HepG2 (cell line): ENCODE measurements around the gene PLCB1. TPM values are rescaled to one million over a fixed set of nuclear protein-coding genes. Genes with fewer than 3 reads are reported as not detected.

Experiments
- ATAC-seq: fragments of 200-7000 bp; cut with Tn5 transposase; 3 replicates; pipeline ENCODE4 v1.9.1; 2020; ENCODE audit warnings: mild to moderate bottlenecking, moderate library complexity
- BruUV-seq: library from RNA; stranded (reverse); fragments of 400-500 nt; replicated peaks from 2 replicates; lab custom pipeline; 2021; lab: Mats Ljungman, UMichigan
- CTCF ChIA-PET: fragments of 300-600 bp; formaldehyde crosslinking; extraction: SDS; loops from one replicate; lab custom pipeline; 2021; ENCODE audit warnings: low total read pairs, inconsistent platforms, low intra/inter-chr PET ratio; lab: Yijun Ruan, JAX
- POLR2A ChIA-PET: fragments of 350-600 bp; sonication (Branson Sonifier 250); formaldehyde crosslinking; loops from one replicate; lab custom pipeline; 2020; ENCODE audit warnings: antibody characterized with exemption, inconsistent platforms; lab: Yijun Ruan, JAX
- DNase-seq: peaks from one replicate; pipeline ENCODE4 v3.0.0-alpha.2; 2015; ENCODE audit warnings: low spot score
- FAIRE-seq: peaks from 3 replicates; lab custom pipeline; 2011; peaks lifted over from hg19 to GRCh38; lab: Jason Lieb, UNC
- H2AFZ ChIP-seq: one replicate; pipeline ENCODE4 v1.6.1; 2011; ENCODE audit warnings: low read length, inconsistent platforms
- H3K27ac ChIP-seq: fragments of 300-600 bp; 3 replicates; pipeline ENCODE4 v1.8.0; 2011; ENCODE audit warnings: mixed run types, mild to moderate bottlenecking, mixed read lengths, low read length, inconsistent platforms; ENCODE audit not compliant: insufficient read depth; ENCODE audit errors: extremely low read length
- H3K27me3 ChIP-seq, 2 experiments: fragments of 200-600 bp in 1 of 2; 2 replicates in 1 of 2; 3 replicates in 1 of 2; pipeline versions ENCODE4 v1.6.0 to v1.8.0; 2011; ENCODE audit warnings: low read length in 2 of 2, mild to moderate bottlenecking in 2 of 2, moderate library complexity in 2 of 2, inconsistent platforms in 1 of 2; ENCODE audit not compliant: insufficient read depth in 2 of 2, control insufficient read depth in 1 of 2
- H3K36me3 ChIP-seq, 2 experiments: fragments of 200-600 bp in 1 of 2; replicated peaks in 1 of 2; 2 replicates in 1 of 2; 3 replicates in 1 of 2; pipeline versions ENCODE4 v1.5.1 to v1.8.0; 2011; ENCODE audit warnings: low read length in 2 of 2, inconsistent platforms in 1 of 2; ENCODE audit not compliant: insufficient read depth in 2 of 2, control insufficient read depth in 1 of 2
- H3K4me1 ChIP-seq: 2 replicates; pipeline ENCODE4 v1.5.1; 2012; ENCODE audit warnings: low read length, inconsistent platforms; ENCODE audit not compliant: insufficient read depth
- H3K4me2 ChIP-seq: 2 replicates; pipeline ENCODE4 v1.6.0; 2011; ENCODE audit warnings: low read depth, low read length, inconsistent platforms
- H3K4me3 ChIP-seq, 3 experiments: fragments of 200-600 bp in 1 of 3; sonication (generic), shearing (Covaris generic) in 1 of 3; replicated peaks in 1 of 3; 2 replicates each; pipeline ENCODE4 v1.5.1; 2011 to 2016; ENCODE audit warnings: low read length in 3 of 3, inconsistent platforms in 2 of 3, low read depth in 2 of 3, mild to moderate bottlenecking in 2 of 3, control low read depth in 1 of 3, mixed read lengths in 1 of 3; ENCODE audit not compliant: insufficient read depth in 1 of 3
- H3K79me2 ChIP-seq: one replicate; pipeline ENCODE4 v1.6.1; 2011; ENCODE audit warnings: low read length, inconsistent platforms; ENCODE audit not compliant: insufficient read depth
- H3K9ac ChIP-seq: 2 replicates; pipeline ENCODE4 v1.6.0; 2011; ENCODE audit warnings: mild to moderate bottlenecking, low read depth, low read length, inconsistent platforms; ENCODE audit not compliant: insufficient read depth
- H3K9me3 ChIP-seq: 2 replicates; pipeline ENCODE4 v1.5.1; 2012; ENCODE audit warnings: mild to moderate bottlenecking, low read length
- H4K20me1 ChIP-seq: 2 replicates; pipeline ENCODE4 v1.6.0; 2011; ENCODE audit warnings: inconsistent platforms, mild to moderate bottlenecking, low read length, moderate library complexity; ENCODE audit not compliant: insufficient read depth
- CENPX ChIP-seq: sonication (generic); formaldehyde crosslinking; IDR thresholded peaks from 2 replicates; pipeline ENCODE4 v1.9.0; 2021; ENCODE audit warnings: mild to moderate bottlenecking, missing genetic modification reagents, moderate library complexity
- CHD4 ChIP-seq: fragments of 200-600 bp; sonication (generic); IDR thresholded peaks from 2 replicates; pipeline ENCODE4 v1.7.0; 2017; ENCODE audit warnings: mild to moderate bottlenecking, low read length, borderline replicate concordance
- EHMT2 ChIP-seq: fragments of 200-600 bp; sonication (generic); IDR thresholded peaks from 2 replicates; pipeline ENCODE4 v1.7.0; 2017; ENCODE audit warnings: antibody characterized with exemption, low read depth, low read length, borderline replicate concordance
- IKZF5 ChIP-seq: IDR thresholded peaks from 2 replicates; pipeline ENCODE4 v1.6.1; 2018; ENCODE audit warnings: missing genetic modification reagents, mild to moderate bottlenecking, missing compliant biosample characterization
- ZSCAN30 ChIP-seq: sonication (generic); formaldehyde crosslinking; IDR thresholded peaks from 2 replicates; pipeline ENCODE4 v1.5.0; 2020; ENCODE audit warnings: mild to moderate bottlenecking, missing genetic modification reagents
- WGBS: methylation state at CpG from one replicate; pipeline ENCODE4 v1.1.6; 2017; ENCODE audit warnings: low lambda C conversion rate; 5-methylcytosine and 5-hydroxymethylcytosine counted together
- in situ Hi-C: cut with HindIII; loops from 2 replicates; pipeline ENCODE4 v1.10.0; 2017; ENCODE audit warnings: low pct_unique_long_range_greater_than_20kb; ENCODE audit not compliant: extremely low pct_ligation_motif_present
- intact Hi-C: fragments of 100-400 bp; cut with micrococcal nuclease; formaldehyde crosslinking; loops from one replicate; pipeline ENCODE4 v1.10.0; 2022; ENCODE audit not compliant: unreplicated experiment
- polyA plus RNA-seq, 8 experiments: library from polyadenylated mRNA; depleted of rRNA in 3 of 8; stranded (reverse) in 7 of 8; unstranded in 1 of 8; fragments of >200 nt; fragmentation: Illumina TruSeq in 4 of 8; extraction: Trizol in 4 of 8; gene quantifications; 2 replicates each; pipeline versions ENCODE4 v1.2.1 to v1.2.3, GENCODE V29; 2011 to 2016; ENCODE audit warnings: low read depth in 4 of 8, missing spikeins in 1 of 8, mixed read lengths in 1 of 8; ENCODE audit not compliant: insufficient read depth in 1 of 8
- total RNA-seq, 5 experiments: library from RNA; depleted of rRNA; stranded (reverse); fragments of >200 nt; fragmentation: Illumina TruSeq; extraction: Trizol; gene quantifications; 2 replicates each; pipeline ENCODE4 v1.2.3, GENCODE V29; 2016; ENCODE audit warnings: low read depth in 1 of 5
- TF ChIP-seq, protein P1 (sequence below): sonication (generic); formaldehyde crosslinking; IDR thresholded peaks from 2 replicates; pipeline ENCODE4 v1.5.0; 2020; ENCODE audit warnings: mild to moderate bottlenecking, missing genetic modification reagents, moderate library complexity

The PLCB1 gene
- total and polyA plus RNA-seq, 2 of the 13 experiments (the other 11 are each of a cell fraction or from before 2014, with no cell fraction given), result 42.4 to 55.9 TPM

GRCh38 chr20:8388141-8388540 is 256.1 kb downstream of the PLCB1 start (continued):
- TF ChIP-seq, protein P1, sequence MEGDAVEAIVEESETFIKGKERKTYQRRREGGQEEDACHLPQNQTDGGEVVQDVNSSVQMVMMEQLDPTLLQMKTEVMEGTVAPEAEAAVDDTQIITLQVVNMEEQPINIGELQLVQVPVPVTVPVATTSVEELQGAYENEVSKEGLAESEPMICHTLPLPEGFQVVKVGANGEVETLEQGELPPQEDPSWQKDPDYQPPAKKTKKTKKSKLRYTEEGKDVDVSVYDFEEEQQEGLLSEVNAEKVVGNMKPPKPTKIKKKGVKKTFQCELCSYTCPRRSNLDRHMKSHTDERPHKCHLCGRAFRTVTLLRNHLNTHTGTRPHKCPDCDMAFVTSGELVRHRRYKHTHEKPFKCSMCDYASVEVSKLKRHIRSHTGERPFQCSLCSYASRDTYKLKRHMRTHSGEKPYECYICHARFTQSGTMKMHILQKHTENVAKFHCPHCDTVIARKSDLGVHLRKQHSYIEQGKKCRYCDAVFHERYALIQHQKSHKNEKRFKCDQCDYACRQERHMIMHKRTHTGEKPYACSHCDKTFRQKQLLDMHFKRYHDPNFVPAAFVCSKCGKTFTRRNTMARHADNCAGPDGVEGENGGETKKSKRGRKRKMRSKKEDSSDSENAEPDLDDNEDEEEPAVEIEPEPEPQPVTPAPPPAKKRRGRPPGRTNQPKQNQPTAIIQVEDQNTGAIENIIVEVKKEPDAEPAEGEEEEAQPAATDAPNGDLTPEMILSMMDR, result no peak
- TF ChIP-seq CHD4, result no peak
- no peak for TF ChIP-seq IKZF5
- TF ChIP-seq ZSCAN30 (CRISPR knock-in tag), result no peak

DNA sequence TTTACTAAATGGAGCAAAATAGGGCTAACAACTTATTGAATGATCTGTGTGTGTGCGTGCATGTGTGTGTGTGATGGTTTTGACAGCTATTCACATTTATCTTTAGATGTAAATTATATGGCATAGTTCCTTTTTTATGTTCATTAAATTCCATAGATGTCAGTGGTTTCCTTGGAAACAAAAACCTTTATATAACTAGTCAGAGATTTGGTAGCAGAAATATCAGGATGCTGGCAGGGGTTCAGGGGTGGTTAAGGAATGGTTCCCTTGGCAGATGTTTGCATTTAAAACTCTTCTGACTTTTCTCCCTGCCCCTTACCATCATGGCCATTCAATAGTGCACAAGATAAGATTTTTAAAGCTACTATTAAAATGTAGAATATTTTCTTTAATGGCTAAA is 256.6 kb downstream of the PLCB1 start:
- FAIRE-seq, result no peak
- CTCF ChIA-PET, result interaction anchor here (1.9 to 2.6 kb wide), 3 partner anchors 83 to 345 kb away, joined by 8 to 27 read pairs (median 14); partner anchors contain the start of gene PLCB1
- Histone ChIP-seq H3K9me3 (no peaks in the 10 kb centered on the region), H3K4me3 (no peak overlapping the region), H3K79me2 (peaks cover 3% of the 10 kb centered on the region), H2AFZ (no peak overlapping the region), H4K20me1 (peaks cover 3% of the 10 kb centered on the region; the same call in 1 of the 2 replicates), H3K4me2 (no peak overlapping the region), H3K4me1 (peaks cover 41% of the 10 kb centered on the region), H3K27me3 (no peaks in the 10 kb centered on the region), H3K36me3 (no peaks in the 10 kb centered on the region; a peak in 1 of 5 replicates), H3K27ac (no peak overlapping the region), H3K9ac (no peak overlapping the region)
- BruUV-seq, result no TSS peak
- no peak for DNase-seq
- POLR2A ChIA-PET, result no interaction called here
- no peak for ATAC-seq
- intact Hi-C loops, result loop anchor here (1.0 to 5.0 kb wide), 4 partner anchors 58 to 346 kb away; partner anchors contain the start of gene PLCB1
- in situ Hi-C loops, result loop anchor here (5.0 kb wide), 1 partner anchor 256 kb away; the partner anchor contains the start of gene PLCB1
- TF ChIP-seq CENPX (CRISPR knock-in tag) (no peak), EHMT2 (0 out of 2 replicates have a peak, but pooled peaks have one; percentile 3)
- 100% methylated on average over 1 of the region's 1 CpG for WGBS
